Uterus (tissue), 4 donors: ENCODE data around the gene CADM2. TPM values are rescaled to one million over a fixed set of nuclear protein-coding genes. Genes with fewer than 3 reads are reported as not detected.

Experiments used
- DNase-seq, 2 donors: peaks; one replicate each; pipeline ENCODE4 v3.0.0-alpha.2; 2019 to 2020
- H3K27ac ChIP-seq, 2 donors: fragments of 200-600 bp; sonication (generic); 1 replicate in 1 of 2; 2 replicates in 1 of 2; pipeline ENCODE4 v1.5.1; 2016 to 2018
- H3K27me3 ChIP-seq, 2 donors: fragments of 200-600 bp; sonication (generic); one replicate each; pipeline ENCODE4 v1.5.1; 2018 to 2019; ENCODE audit warnings: control low read depth in 1 of 2
- H3K36me3 ChIP-seq, 2 donors: fragments of 200-600 bp; sonication (generic); one replicate each; pipeline ENCODE4 v1.5.1; 2019; ENCODE audit warnings: control low read depth in 1 of 2
- H3K4me1 ChIP-seq, 2 donors: fragments of 200-600 bp; sonication (generic); one replicate each; pipeline ENCODE4 v1.5.1; 2018 to 2019; ENCODE audit warnings: control low read depth in 1 of 2
- H3K4me3 ChIP-seq, 2 donors: fragments of 200-600 bp; sonication (generic); 1 replicate in 1 of 2; 2 replicates in 1 of 2; pipeline ENCODE4 v1.5.1; 2018 to 2019; ENCODE audit warnings: mild to moderate bottlenecking in 1 of 2
- H3K9me3 ChIP-seq, 2 donors: fragments of 200-600 bp; sonication (generic); one replicate each; pipeline ENCODE4 v1.5.1; 2019; ENCODE audit warnings: control low read depth in 1 of 2
- POLR2A ChIP-seq, 2 donors: fragments of 450-650 bp; IDR thresholded peaks; one replicate each; pipeline ENCODE4 v1.6.1; 2016; ENCODE audit warnings: antibody characterized with exemption in 2 of 2, mild to moderate bottlenecking in 1 of 2, moderate library complexity in 1 of 2
- intact Hi-C: fragments of 100-400 bp; cut with DNase I; formaldehyde crosslinking; loops from one replicate; pipeline ENCODE4 v1.15.1; 2023; ENCODE audit warnings: low total_unique reads
- total RNA-seq, 4 donors: library from RNA; depleted of rRNA in 3 of 4; stranded (reverse); fragments of >200 nt in 3 of 4; gene quantifications; one replicate each; pipeline versions ENCODE4 v1.1.0 to v1.2.4, GENCODE V29; 2014 to 2023
- TF ChIP-seq, protein P1 (sequence below), 4 experiments: fragments of 200-600 bp in 2 of 4; fragments of 450-650 bp in 2 of 4; sonication (generic) in 2 of 4; IDR thresholded peaks; one replicate each; pipeline ENCODE4 v1.5.1; 2016 to 2019; ENCODE audit warnings: antibody characterized with exemption in 4 of 4, mild to moderate bottlenecking in 2 of 4, moderate library complexity in 1 of 4
- donor health status: DM: yes; HTN: yes; CAD: no.

CADM2 gene
- total RNA-seq, 4 donors from 2014 or later = 0.29 to 6.6 (median 0.85) TPM; not detected in 1

DNA sequence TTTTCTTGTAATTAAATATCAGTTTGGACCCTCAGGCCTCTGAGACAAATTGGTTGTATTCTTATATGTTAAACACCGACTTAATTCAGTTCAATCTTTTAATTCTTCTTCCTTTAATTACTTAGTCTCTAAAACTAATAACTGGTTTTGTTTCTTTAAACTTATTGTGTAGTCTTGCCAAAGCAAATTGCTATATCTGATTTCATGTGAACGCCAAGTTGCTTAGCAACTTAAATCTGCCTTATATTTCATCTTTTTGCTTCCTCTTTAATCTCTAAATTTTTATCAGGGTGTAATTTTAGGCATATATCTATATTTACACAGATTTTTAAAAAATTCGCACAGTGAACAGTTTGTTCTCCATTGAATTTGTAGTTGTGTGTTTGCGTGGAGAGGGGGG, 82.2 kb downstream of the CADM2 start:
- TF ChIP-seq, protein P1, sequence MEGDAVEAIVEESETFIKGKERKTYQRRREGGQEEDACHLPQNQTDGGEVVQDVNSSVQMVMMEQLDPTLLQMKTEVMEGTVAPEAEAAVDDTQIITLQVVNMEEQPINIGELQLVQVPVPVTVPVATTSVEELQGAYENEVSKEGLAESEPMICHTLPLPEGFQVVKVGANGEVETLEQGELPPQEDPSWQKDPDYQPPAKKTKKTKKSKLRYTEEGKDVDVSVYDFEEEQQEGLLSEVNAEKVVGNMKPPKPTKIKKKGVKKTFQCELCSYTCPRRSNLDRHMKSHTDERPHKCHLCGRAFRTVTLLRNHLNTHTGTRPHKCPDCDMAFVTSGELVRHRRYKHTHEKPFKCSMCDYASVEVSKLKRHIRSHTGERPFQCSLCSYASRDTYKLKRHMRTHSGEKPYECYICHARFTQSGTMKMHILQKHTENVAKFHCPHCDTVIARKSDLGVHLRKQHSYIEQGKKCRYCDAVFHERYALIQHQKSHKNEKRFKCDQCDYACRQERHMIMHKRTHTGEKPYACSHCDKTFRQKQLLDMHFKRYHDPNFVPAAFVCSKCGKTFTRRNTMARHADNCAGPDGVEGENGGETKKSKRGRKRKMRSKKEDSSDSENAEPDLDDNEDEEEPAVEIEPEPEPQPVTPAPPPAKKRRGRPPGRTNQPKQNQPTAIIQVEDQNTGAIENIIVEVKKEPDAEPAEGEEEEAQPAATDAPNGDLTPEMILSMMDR (IDR thresholded peaks at IDR 0.05) = no peak
- TF ChIP-seq POLR2A (IDR thresholded peaks at IDR 0.05) = no peak

DNA sequence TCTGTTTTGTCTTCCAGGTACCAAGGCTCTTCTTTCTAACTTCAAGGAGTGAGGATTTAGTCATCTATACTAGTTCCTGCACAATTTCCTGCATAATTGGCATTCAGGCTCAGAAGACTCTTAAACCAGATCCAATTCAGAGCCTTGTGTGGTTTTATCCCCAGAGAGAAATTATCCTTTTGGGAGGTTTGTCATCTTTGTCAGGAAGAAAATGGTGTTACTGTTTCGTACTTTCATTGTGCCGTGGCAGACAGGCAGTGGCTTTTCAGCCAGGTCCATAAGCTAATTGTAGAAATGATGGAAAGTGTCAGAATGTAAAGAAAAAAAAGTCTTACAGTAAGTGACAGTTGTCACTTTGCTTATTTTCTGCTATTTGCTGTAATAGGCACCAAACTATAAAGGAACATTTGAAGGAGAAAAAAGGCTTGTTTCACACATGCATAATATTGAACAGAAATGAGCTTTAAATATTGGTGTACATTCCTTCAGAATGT, 82.8 kb downstream of the CADM2 start:
- H3K27ac ChIP-seq = no peak overlapping the region
- no peaks in the 10 kb centered on the region for H3K9me3 ChIP-seq
- no peaks in the 10 kb centered on the region for H3K4me1 ChIP-seq
- H3K36me3 ChIP-seq = no peaks in the 10 kb centered on the region
- intact Hi-C loops = no loop called here
- TF ChIP-seq, protein P1 (IDR thresholded peaks at IDR 0.05) = no peak
- no peak for TF ChIP-seq POLR2A (IDR thresholded peaks at IDR 0.05)
- H3K4me3 ChIP-seq = no peak overlapping the region
- H3K27me3 ChIP-seq = no peaks in the 10 kb centered on the region
- DNase-seq = no peak

More for the DNA sequence above, 82.2 kb downstream of the CADM2 start:
- DNase-seq = no peak
- Histone ChIP-seq H3K4me3 (no peak overlapping the region), H3K36me3 (no peaks in the 10 kb centered on the region), H3K9me3 (no peaks in the 10 kb centered on the region), H3K27me3 (no peaks in the 10 kb centered on the region), H3K27ac (no peak overlapping the region), H3K4me1 (no peaks in the 10 kb centered on the region)
- intact Hi-C loops = no loop called here

DNA sequence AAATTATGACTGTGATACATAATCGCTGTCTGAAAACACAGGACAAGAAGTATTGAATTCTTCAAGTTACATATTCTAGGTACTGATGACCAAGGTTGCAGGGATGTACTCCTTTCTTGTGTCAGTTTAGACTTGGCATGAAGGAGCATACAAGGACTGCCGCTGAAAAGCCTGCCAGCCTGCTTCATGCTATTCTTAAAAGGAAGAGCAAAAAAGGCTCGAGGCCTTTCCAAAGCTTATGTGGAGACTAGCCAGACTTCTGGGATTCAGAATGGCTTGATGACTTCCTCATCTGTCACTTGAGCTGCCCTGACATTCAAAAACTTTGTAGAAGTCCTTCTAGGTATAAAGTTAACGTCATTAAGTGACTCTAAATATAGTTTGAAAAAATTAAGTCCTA, 92.0 kb downstream of the CADM2 start:
- intact Hi-C loops = no loop called here
- Histone ChIP-seq H3K4me1 (no peaks in the 10 kb centered on the region), H3K9me3 (no peaks in the 10 kb centered on the region), H3K27ac (no peak overlapping the region), H3K4me3 (no peak overlapping the region), H3K36me3 (no peaks in the 10 kb centered on the region), H3K27me3 (no peaks in the 10 kb centered on the region)
- no peak for DNase-seq
- TF ChIP-seq, protein P1 (IDR thresholded peaks at IDR 0.05) = no peak
- TF ChIP-seq POLR2A (IDR thresholded peaks at IDR 0.05) = no peak

DNA sequence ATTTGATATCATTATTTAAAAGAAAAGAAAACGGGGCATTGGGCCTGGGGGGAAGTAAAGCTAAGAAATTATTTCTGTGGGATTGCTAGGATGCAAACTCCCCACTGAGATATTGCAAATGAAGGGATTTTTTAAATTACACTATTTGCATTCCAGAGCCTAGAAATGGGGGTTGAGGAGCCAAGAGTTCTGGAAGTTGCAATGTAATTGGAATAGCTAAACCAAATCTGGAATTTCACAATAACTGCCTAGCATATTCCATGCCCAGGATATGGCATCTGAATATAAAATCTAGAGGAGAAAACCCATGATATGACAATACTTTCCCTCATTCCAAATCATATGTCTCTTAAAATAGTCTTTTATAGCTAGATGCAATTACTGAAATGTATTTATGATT, 93.0 kb downstream of the CADM2 start:
- Histone ChIP-seq H3K36me3 (no peaks in the 10 kb centered on the region), H3K4me3 (no peak overlapping the region), H3K27ac (no peak overlapping the region), H3K4me1 (no peaks in the 10 kb centered on the region), H3K27me3 (no peaks in the 10 kb centered on the region), H3K9me3 (no peaks in the 10 kb centered on the region)
- DNase-seq = no peak
- intact Hi-C loops = no loop called here
- TF ChIP-seq, protein P1 (IDR thresholded peaks at IDR 0.05) = no peak
- no peak for TF ChIP-seq POLR2A (IDR thresholded peaks at IDR 0.05)

DNA sequence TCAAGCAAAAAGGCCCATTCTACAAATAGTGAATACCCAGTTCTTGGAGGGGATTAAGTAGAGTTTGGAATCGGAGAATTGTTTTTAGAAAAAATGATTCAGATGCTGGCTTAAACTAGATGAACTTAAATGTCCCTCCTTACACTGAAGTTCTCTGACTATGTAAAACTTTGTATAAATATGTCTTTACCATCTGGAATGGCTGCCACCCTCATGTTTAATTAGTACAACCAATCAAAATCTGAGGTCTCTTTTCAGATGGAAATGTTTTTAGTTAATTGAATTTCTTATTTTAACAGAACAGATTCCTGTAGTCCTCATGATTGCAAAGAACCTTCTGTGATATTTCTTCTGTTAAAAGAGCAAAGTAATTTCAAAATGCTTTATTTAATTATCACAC, 94.8 kb downstream of the CADM2 start:
- no peak for TF ChIP-seq POLR2A (IDR thresholded peaks at IDR 0.05)
- H3K4me1 ChIP-seq = no peaks in the 10 kb centered on the region
- no peak overlapping the region for H3K27ac ChIP-seq
- H3K9me3 ChIP-seq = no peaks in the 10 kb centered on the region
- intact Hi-C loops = no loop called here
- no peak overlapping the region for H3K4me3 ChIP-seq
- H3K27me3 ChIP-seq = no peaks in the 10 kb centered on the region
- DNase-seq = no peak
- no peaks in the 10 kb centered on the region for H3K36me3 ChIP-seq

DNA sequence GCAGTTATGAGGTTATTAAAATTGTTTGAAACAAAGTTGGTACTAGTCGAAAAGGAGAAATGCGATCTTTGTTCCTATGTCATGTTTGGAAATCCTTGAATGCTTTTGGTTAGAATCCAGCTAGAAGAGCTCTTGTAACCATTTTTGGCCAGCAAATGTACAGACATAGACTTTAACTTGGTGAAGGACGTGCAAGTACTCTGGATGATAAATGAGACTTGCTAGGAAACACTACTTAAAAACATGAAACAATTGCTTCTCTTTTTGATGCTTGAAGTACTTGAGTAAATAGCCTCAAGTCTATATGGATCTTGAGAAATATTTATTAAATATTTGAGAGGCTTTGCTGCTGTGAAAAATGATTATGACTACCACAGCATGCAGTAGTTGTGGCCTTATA, 95.8 kb downstream of the CADM2 start:
- Histone ChIP-seq H3K27ac (no peak overlapping the region), H3K36me3 (no peaks in the 10 kb centered on the region), H3K4me1 (no peaks in the 10 kb centered on the region), H3K4me3 (no peak overlapping the region), H3K27me3 (no peaks in the 10 kb centered on the region), H3K9me3 (no peaks in the 10 kb centered on the region)
- no peak for DNase-seq
- intact Hi-C loops = no loop called here
- no peak for TF ChIP-seq POLR2A (IDR thresholded peaks at IDR 0.05)
